T-helper 1 cell treated with Interleukin-12 subunit alpha and Interleukin-12 subunit beta and Interleukin-4 antibody, amounts not matched to agents 30 ng/mL and 1 ng/mL, for 36 hours (primary cell): ENCODE data around the gene SLC52A1. TPM values are rescaled to one million over a fixed set of nuclear protein-coding genes. Genes with fewer than 3 reads are reported as not detected.

Experiments
- intact Hi-C: fragments of 100-400 bp; cut with micrococcal nuclease; formaldehyde crosslinking; loops from one replicate; pipeline ENCODE4 v1.15.1; 2024
- total RNA-seq: library from RNA; stranded (reverse); gene quantifications from 2 replicates; pipeline ENCODE4 v1.2.3, GENCODE V29; 2022

Gene SLC52A1
- total RNA-seq, 1 donor from 2014 or later: 0.51 TPM

- intact Hi-C loops: loop anchor here (1.0 kb wide), 8 partner anchors 11 to 84 kb away; partner anchors contain the start of genes SPAG7 and ZFP3
Measured at GRCh38 chr17:5031365-5032082, 3.7 kb downstream of the SLC52A1 start.

DNA sequence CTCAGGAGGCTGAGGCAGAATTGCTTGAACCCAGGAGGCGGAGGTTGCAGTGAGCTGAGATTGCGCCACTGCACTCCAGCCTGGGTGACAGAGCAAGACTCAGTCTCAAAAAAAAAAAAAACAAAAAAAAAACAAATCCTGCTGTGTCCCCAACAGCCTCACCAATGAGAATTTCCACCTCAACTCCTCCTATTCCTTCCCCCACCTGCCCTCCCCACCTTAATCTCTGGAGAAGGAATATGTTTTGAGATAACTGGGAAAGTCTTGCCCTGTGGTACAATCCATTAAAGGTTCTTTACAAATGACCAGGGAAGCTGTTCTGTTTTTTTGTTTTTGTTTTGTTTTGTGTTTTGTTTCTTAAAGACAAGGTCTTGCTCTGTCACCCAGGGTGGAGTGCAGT is 5.1 kb downstream of the SLC52A1 start:
- intact Hi-C loops: loop anchor here (1.0 kb wide), 1 partner anchor 81 kb away; the partner anchor contains the start of gene ZNF232

DNA sequence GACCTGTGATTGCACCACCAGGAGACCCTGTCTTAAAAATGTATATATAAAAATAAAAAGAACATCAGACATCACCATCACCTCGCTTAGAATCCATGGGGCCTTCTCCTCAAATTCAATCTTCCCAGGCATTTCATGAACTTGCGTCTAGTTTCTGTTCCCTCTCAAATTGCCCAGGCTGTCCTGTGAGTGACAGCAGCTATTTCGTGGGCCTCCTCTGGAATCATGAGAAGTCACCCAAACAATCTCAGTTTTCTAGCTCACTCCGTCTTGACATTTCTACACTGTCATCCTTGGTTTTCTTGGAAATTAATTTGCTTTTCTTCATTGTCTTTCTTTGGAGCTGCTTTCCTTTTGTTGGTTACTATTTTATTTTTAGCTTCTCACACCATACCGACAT is 7.3 kb downstream of the SLC52A1 start:
- intact Hi-C loops: no loop called here

GRCh38 chr17:5027299-5027698 is 7.9 kb downstream of the SLC52A1 start:
- intact Hi-C loops: no loop called here

GRCh38 chr17:5024604-5025003 is 10.6 kb downstream of the SLC52A1 start:
- intact Hi-C loops: no loop called here

GRCh38 chr17:5023588-5024147 is 11.6 kb downstream of the SLC52A1 start:
- intact Hi-C loops: no loop called here

- intact Hi-C loops: no loop called here
Measured at GRCh38 chr17:5022171-5022711, 13.0 kb downstream of the SLC52A1 start.

- intact Hi-C loops: no loop called here
Measured at GRCh38 chr17:5020502-5021023, 14.7 kb downstream of the SLC52A1 start.

DNA sequence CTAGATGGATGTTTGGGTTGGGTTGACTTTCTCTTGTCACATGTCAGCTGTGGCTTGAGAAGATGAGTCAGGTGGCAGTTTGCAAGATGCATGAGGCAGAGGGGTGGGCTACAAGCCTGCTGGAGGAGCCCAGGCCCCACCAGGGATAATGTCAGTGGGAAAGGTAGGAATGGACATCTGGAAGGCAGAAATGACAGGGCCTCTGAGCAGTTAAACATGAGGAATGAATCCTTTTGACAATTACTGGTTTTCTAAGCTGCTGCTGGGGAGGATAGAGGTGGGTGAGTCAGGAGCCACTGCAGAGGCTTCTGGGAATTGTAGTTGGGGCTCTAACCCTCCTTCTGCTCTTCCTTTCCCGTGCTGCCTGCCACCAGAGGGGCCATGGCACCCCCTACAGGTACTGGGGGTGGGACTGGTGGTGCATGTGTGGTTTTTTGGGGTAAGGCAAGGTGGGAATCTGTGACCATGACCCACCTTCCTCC is 15.7 kb downstream of the SLC52A1 start:
- intact Hi-C loops: no loop called here

- intact Hi-C loops: no loop called here
Measured at GRCh38 chr17:5014357-5014756, 20.9 kb downstream of the SLC52A1 start.

GRCh38 chr17:5011928-5012327 is 23.3 kb downstream of the SLC52A1 start:
- intact Hi-C loops: no loop called here

DNA sequence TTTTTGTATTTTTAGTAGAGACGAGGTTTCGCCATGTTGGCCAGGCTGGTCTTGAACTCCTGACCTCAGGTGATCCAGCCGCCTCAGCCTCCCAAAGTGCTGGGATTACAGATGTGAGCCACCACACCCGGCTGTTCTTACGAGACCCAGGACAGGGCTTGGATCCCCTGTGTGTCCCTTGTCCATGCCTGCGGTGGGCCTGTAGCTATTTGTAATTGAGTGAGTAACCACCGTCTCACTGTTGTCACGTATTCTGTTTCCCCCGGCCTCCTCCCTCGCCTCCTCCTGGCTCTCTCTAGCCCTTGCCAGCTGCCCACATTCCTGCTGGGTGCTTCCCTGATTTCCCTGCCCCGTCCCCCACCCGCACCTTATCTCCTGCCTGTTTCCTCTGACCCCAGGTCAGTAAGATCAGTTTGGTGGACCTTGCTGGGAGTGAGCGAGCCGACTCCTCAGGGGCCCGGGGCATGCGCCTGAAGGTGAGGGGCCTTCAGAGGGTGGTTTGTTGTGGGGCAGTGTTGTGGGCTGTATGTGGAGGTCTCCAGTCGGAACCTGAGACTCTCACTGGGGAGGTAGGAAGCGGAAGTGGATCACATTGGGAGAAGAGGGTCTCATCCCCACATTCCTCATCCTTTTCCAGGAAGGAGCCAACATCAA is 31.9 kb downstream of the SLC52A1 start:
- intact Hi-C loops: no loop called here

- intact Hi-C loops: no loop called here
Measured at GRCh38 chr17:5002121-5002788, 33.0 kb downstream of the SLC52A1 start.

- intact Hi-C loops: no loop called here
Measured at GRCh38 chr17:5000237-5000639, 35.0 kb downstream of the SLC52A1 start.

DNA sequence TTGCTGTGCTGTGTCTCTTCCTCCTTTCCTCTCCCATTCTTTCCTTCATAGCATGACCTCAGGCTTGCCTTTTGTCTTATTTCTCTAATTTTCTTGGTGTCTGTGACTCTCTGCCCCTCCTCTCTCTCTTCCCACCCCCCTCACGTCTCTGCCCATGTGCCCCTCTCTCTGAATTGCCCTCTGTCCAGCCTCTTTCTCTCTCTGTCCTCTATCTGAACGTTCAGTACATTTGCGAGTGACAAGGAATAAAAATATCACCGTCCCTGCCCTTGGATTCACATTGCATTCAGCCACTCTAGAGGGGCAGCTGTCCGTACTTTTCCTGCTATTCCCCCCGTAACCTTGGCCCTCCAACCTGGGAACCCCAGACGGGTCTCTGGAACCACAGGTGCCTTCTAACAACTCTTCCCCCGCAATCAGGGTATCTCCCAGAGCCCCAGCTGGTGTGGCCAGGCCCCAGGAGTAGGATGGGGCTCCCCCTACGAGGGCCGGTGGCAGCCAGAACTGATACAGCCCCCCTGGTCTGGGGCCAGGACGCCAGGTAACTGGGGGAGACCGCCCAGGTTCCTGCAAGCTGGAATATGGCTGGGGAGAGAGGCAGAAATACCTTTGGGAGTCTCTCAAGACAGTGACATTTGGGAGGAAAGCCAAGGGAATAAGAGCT is 35.7 kb downstream of the SLC52A1 start:
- intact Hi-C loops: loop anchor here (1.0 to 5.0 kb wide), 2 partner anchors 32 to 193 kb away; partner anchors contain the start of gene ZNF594

DNA sequence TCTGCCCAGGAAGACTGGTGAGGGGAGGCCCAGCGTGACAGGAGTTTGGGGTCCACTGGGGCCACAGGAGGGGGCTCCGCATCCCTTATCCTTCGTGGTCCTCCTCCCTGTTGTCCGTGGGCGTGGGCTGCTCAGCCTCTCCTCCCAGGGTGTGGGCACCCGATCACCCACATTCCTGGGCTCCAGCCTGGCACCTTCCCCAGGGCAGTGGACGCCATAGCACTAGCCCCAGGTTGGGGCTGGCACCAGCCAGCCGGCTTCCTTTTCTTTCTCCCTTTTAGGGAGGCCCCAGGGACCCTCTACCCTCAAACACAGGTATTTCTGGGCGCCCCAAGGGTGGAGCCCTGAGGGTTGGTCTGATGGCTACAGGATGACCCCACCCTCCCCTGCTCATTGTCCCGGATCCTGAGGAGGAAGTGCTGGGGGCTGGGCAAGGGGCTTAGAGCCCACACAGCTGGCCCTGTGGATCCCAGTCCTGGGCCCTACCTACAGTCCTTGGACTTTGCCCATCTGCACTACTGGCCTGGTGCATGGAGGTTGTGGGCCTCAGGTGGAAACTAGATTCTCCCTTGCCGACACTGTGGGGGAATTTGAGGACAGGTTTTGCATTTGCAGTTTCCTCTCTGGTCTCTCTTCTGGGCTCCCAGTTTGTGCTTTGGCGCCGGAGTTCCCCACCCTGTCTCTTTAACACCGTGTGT is 36.3 kb downstream of the SLC52A1 start:
- intact Hi-C loops: loop anchor here (1.0 to 5.0 kb wide), 2 partner anchors 32 to 193 kb away; partner anchors contain the start of gene ZNF594

GRCh38 chr17:4998027-4998731 is 37.0 kb downstream of the SLC52A1 start:
- intact Hi-C loops: loop anchor here (5.0 kb wide), 1 partner anchor 194 kb away; the partner anchor contains the start of gene ZNF594

GRCh38 chr17:4997302-4998026 is 37.8 kb downstream of the SLC52A1 start, which contains the start of the genes INCA1 and KIF1C:
Gene INCA1 (minus strand): TSS chr17:4997522. CDS start chr17:4994437, 3,085 bp downstream.
Gene KIF1C (plus strand): TSS chr17:4997950. CDS start chr17:5000247, 2,297 bp downstream.
- intact Hi-C loops: loop anchor here (1.0 to 5.0 kb wide), 5 partner anchors 10 to 195 kb away; partner anchors contain the start of genes CAMTA2, PFN1, RNF167 and SLC25A11
